HL-60 (cell line): Measurements from ENCODE around the gene ZNF90.
"Not testable (repeated sequence)": the region's sequence is repeated elsewhere in the genome, so short reads cannot be mapped to it uniquely, and the experiment has no call there.

Source experiments
- DNase-seq, 2 experiments: peaks; one replicate each; pipeline ENCODE4 v3.0.0-alpha.2; 2010 to 2020; ENCODE audit warnings: low read depth in 1 of 2, low spot score in 1 of 2
- H3K27ac ChIP-seq: fragments of 250-450 bp; sonication (Bioruptor Pico); replicated peaks from 2 replicates; pipeline ENCODE4 v1.5.1; 2020; ENCODE audit warnings: mild to moderate bottlenecking, moderate library complexity
- H3K27me3 ChIP-seq: fragments of 250-450 bp; sonication (Bioruptor Pico); 2 replicates; pipeline ENCODE4 v1.5.1; 2021; ENCODE audit warnings: mild to moderate bottlenecking, moderate library complexity; ENCODE audit not compliant: insufficient read depth, poor library complexity, severe bottlenecking
- H3K4me3 ChIP-seq: replicated peaks from 2 replicates; pipeline ENCODE4 v1.5.1; 2011; ENCODE audit warnings: mild to moderate bottlenecking, control low read depth, low read length; ENCODE audit not compliant: insufficient read depth
- GABPA ChIP-seq: IDR thresholded peaks from 2 replicates; pipeline ENCODE4 v1.6.1; 2012; ENCODE audit warnings: low read depth
- POLR2AphosphoS5 ChIP-seq: IDR thresholded peaks from 2 replicates; pipeline ENCODE4 v1.6.1; 2012; ENCODE audit warnings: low read depth
- SPI1 ChIP-seq: IDR thresholded peaks from 2 replicates; pipeline ENCODE4 v1.6.1; 2012; ENCODE audit warnings: low read depth, mild to moderate bottlenecking, borderline replicate concordance
- TF ChIP-seq, protein P1 (sequence below): IDR thresholded peaks from 2 replicates; pipeline ENCODE4 v1.6.1; 2012; ENCODE audit warnings: low read depth; ENCODE audit not compliant: insufficient replicate concordance
- TF ChIP-seq, protein P2 (sequence below): IDR thresholded peaks from one replicate; pipeline ENCODE4 v1.5.1; 2011; ENCODE audit warnings: low read length, control low read depth, inconsistent platforms; ENCODE audit not compliant: insufficient read depth

The ZNF90 gene

DNA sequence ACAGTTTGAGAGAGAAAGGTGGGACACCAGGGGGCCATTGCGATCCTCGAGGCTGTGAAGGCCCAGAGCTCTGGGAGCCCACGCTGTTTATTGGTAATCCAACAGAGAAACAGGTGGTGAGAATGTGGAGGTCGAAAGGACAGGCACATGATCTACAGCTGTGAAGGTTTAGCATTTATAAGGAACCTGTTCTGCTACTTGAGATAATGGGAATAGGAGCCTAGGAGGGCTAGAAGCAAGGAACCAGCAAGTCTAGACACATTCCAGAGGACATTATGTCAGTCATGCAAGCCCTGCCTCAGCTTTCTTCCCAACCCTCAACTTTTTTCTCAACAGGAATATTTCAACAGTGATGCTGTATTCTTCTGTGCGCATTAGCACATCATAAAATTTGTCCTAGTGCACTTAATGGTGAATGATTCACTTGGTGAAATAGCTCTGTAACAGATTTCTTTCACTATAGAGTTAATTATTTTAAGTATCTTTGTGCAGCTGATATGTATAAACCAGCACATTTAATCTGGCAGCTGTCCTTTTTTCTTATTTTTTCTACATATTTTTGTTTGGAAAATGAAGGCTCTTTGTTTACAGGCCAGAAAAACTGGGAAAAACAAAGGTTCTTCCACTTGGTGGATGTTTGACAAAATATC, 25.4 kb downstream of the ZNF90 start:
- Histone ChIP-seq H3K27ac (no peak overlapping the region), H3K27me3 (no peaks in the 10 kb centered on the region), H3K4me3 (no peak overlapping the region)
- DNase-seq: no peak
- no peak for TF ChIP-seq SPI1
- TF ChIP-seq, protein P1, sequence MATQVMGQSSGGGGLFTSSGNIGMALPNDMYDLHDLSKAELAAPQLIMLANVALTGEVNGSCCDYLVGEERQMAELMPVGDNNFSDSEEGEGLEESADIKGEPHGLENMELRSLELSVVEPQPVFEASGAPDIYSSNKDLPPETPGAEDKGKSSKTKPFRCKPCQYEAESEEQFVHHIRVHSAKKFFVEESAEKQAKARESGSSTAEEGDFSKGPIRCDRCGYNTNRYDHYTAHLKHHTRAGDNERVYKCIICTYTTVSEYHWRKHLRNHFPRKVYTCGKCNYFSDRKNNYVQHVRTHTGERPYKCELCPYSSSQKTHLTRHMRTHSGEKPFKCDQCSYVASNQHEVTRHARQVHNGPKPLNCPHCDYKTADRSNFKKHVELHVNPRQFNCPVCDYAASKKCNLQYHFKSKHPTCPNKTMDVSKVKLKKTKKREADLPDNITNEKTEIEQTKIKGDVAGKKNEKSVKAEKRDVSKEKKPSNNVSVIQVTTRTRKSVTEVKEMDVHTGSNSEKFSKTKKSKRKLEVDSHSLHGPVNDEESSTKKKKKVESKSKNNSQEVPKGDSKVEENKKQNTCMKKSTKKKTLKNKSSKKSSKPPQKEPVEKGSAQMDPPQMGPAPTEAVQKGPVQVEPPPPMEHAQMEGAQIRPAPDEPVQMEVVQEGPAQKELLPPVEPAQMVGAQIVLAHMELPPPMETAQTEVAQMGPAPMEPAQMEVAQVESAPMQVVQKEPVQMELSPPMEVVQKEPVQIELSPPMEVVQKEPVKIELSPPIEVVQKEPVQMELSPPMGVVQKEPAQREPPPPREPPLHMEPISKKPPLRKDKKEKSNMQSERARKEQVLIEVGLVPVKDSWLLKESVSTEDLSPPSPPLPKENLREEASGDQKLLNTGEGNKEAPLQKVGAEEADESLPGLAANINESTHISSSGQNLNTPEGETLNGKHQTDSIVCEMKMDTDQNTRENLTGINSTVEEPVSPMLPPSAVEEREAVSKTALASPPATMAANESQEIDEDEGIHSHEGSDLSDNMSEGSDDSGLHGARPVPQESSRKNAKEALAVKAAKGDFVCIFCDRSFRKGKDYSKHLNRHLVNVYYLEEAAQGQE: no peak
- TF ChIP-seq GABPA: no peak
- TF ChIP-seq, protein P2, sequence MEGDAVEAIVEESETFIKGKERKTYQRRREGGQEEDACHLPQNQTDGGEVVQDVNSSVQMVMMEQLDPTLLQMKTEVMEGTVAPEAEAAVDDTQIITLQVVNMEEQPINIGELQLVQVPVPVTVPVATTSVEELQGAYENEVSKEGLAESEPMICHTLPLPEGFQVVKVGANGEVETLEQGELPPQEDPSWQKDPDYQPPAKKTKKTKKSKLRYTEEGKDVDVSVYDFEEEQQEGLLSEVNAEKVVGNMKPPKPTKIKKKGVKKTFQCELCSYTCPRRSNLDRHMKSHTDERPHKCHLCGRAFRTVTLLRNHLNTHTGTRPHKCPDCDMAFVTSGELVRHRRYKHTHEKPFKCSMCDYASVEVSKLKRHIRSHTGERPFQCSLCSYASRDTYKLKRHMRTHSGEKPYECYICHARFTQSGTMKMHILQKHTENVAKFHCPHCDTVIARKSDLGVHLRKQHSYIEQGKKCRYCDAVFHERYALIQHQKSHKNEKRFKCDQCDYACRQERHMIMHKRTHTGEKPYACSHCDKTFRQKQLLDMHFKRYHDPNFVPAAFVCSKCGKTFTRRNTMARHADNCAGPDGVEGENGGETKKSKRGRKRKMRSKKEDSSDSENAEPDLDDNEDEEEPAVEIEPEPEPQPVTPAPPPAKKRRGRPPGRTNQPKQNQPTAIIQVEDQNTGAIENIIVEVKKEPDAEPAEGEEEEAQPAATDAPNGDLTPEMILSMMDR: no peak
- no peak for TF ChIP-seq POLR2AphosphoS5

DNA sequence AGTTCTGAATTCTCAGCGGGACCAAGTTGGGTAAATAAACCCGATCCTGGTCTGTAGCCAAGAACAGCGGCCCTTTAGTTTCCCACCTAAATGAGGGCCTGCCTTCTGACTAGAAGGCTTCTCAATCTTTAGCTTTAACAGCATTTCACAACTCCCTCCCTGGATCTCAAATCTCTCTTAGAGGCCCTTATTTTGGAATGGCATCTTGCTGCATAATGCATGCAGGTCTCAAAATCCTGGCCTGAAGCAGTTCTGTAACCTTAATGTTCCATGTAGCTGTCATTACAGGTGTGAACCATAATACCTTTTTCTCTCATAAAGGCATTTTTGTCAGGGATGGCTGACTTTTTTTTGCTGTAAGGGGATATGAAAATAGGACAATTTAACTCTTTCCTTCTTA, 29.5 kb downstream of the ZNF90 start:
- DNase-seq: no peak
- TF ChIP-seq POLR2AphosphoS5: no peak
- TF ChIP-seq SPI1: no peak
- TF ChIP-seq, protein P1: no peak
- no peak for TF ChIP-seq GABPA
- TF ChIP-seq, protein P2: no peak

DNA sequence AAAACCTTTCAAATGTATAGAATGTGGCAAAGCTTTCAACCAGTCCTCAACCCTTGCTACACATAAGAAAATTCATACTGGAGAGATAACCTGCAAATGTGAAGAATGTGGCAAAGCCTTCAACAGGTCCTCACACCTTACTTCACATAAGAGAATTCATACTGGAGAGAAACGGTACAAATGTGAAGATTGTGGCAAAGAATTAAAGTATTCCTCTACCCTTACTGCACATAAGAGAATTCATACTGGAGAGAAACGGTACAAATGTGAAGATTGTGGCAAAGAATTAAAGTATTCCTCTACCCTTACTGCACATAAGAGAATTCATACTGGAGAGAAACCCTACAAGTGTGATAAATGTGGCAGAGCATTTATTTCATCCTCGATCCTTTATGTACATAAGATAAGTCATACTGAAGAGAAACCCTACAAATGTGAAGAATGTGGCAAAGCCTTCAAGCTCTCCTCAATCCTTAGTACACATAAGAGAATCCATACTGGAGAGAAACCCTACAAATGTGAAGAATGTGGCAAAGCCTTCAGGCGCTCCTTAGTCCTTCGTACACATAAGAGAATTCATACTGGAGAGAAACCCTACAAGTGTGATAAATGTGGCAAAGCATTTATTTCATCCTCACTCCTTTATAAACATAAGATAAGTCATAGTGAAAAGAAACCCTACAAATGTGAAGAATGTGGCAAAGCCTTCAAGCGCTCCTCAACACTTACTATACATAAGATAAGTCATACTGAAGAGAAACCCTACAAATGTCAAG, 40.5 kb downstream of the ZNF90 start:
- H3K4me3 ChIP-seq, H3K27ac ChIP-seq, H3K27me3 ChIP-seq, DNase-seq: not testable (repeated sequence)

More for the DNA sequence above, 29.5 kb downstream of the ZNF90 start:
- Histone ChIP-seq H3K27ac (no peak overlapping the region), H3K4me3 (no peak overlapping the region), H3K27me3 (no peaks in the 10 kb centered on the region)

DNA sequence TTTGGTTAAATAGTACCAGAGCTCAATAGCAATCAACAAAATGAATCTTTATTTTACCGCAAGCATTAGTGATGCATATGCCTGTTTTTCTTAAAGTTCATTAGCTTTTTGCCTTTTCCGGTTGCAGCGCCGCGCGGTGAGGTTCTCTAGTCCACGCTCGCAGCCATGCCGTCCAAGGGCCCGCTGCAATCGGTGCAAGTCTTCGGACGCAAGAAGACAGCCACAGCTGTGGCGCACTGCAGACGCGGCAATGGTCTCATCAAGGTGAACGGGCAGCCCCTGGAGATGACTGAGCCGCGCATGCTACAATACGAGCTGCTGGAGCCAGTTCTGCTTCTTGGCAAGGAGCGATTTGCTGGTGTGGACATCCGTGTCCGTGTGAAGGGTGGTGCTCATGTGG, 47.1 kb downstream of the ZNF90 start:
- no peak overlapping the region for H3K4me3 ChIP-seq
- no peak for TF ChIP-seq GABPA
- TF ChIP-seq, protein P1: no peak
- TF ChIP-seq SPI1: no peak
- no peak for TF ChIP-seq POLR2AphosphoS5
- TF ChIP-seq, protein P2: no peak
- DNase-seq: no peak
- H3K27me3 ChIP-seq: no peaks in the 10 kb centered on the region
- H3K27ac ChIP-seq: no peak overlapping the region

DNA sequence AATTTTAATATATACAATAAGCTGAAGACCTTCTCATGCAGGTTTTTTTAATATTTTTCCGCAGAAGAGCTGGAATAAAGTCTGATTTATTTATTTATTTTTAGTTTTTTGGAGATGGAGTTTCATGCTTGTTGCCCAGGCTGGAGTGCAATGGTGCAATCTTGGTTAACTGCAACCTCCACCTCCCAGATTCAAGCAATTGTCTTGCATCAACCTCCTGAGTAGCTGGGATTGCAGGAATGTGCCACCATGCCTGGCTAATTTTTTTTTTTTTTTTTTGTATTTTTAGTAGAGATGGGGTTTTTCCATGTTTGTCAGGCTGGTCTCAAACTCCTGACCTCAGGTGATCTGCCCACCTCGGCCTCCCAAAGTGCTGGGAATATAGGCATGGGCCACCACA, 55.1 kb downstream of the ZNF90 start:
- not testable (repeated sequence) for DNase-seq, H3K27me3 ChIP-seq, H3K27ac ChIP-seq, H3K4me3 ChIP-seq
